Panc1 (cell line): Measurements from ENCODE around the gene FDXR. TPM values are rescaled to one million over a fixed set of nuclear protein-coding genes. Genes with fewer than 3 reads are reported as not detected.

ENCODE experiments used
- ATAC-seq: fragments of 200-7000 bp; cut with Tn5 transposase; 2 replicates; pipeline ENCODE4 v1.9.1; 2020; ENCODE audit warnings: mild to moderate bottlenecking, moderate library complexity
- BruUV-seq: library from RNA; stranded (reverse); fragments of 400-500 nt; replicated peaks from 2 replicates; lab custom pipeline; 2021; lab: Mats Ljungman, UMichigan
- CTCF ChIA-PET: fragments of 300-600 bp; sonication (Branson Sonifier 250); formaldehyde crosslinking; loops from one replicate; lab custom pipeline; 2022; ENCODE audit warnings: antibody characterized with exemption; lab: Charles Lee
- POLR2A ChIA-PET: fragments of 300-600 bp; sonication (Branson Sonifier 250); formaldehyde crosslinking; loops from one replicate; lab custom pipeline; 2022; ENCODE audit warnings: antibody characterized with exemption; lab: Charles Lee
- DNase-seq: peaks from one replicate; pipeline ENCODE4 v3.0.0-alpha.2; 2010; ENCODE audit warnings: low read depth, low spot score
- H3K27ac ChIP-seq: 2 replicates; pipeline ENCODE4 v1.5.1; 2011; ENCODE audit warnings: mild to moderate bottlenecking, low read length, inconsistent platforms
- H3K27me3 ChIP-seq: fragments of 200-500 bp; sonication (Bioruptor generic); 2 replicates; pipeline ENCODE4 v1.6.0; 2014; ENCODE audit warnings: low read length, inconsistent platforms; ENCODE audit not compliant: control insufficient read depth, insufficient read depth
- H3K36me3 ChIP-seq: fragments of 200-500 bp; sonication (Bioruptor generic); 2 replicates; pipeline ENCODE4 v1.5.1; 2014; ENCODE audit warnings: inconsistent platforms, mild to moderate bottlenecking, low read length, moderate library complexity; ENCODE audit not compliant: control insufficient read depth, insufficient read depth
- H3K4me1 ChIP-seq: 2 replicates; pipeline ENCODE4 v1.5.1; 2011; ENCODE audit warnings: inconsistent platforms, mild to moderate bottlenecking, low read length, moderate library complexity; ENCODE audit not compliant: control insufficient read depth, insufficient read depth
- H3K4me3 ChIP-seq, 2 experiments: 2 replicates each; pipeline ENCODE4 v1.5.1; 2011 to 2012; ENCODE audit warnings: low read depth in 2 of 2, low read length in 2 of 2, mild to moderate bottlenecking in 2 of 2, inconsistent platforms in 1 of 2, moderate library complexity in 1 of 2
- H3K9me3 ChIP-seq: fragments of 200-500 bp; sonication (Bioruptor generic); 2 replicates; pipeline ENCODE4 v1.5.1; 2014; ENCODE audit warnings: low read depth, mild to moderate bottlenecking, inconsistent platforms, low read length, moderate library complexity; ENCODE audit not compliant: control insufficient read depth, insufficient read depth
- CTCF ChIP-seq: fragments of 450-650 bp; IDR thresholded peaks from 2 replicates; pipeline ENCODE4 v1.5.1; 2017; ENCODE audit warnings: mild to moderate bottlenecking
- POLR2AphosphoS5 ChIP-seq: IDR thresholded peaks from 2 replicates; pipeline ENCODE4 v1.6.1; 2012; ENCODE audit warnings: mild to moderate bottlenecking, low read depth, low read length, moderate library complexity
- REST ChIP-seq, 2 experiments: IDR thresholded peaks; 2 replicates each; pipeline ENCODE4 v1.6.1; 2011 to 2012; ENCODE audit warnings: low read depth in 2 of 2, control low read depth in 1 of 2, low read length in 1 of 2, mild to moderate bottlenecking in 1 of 2, moderate library complexity in 1 of 2; ENCODE audit not compliant: insufficient read depth in 1 of 2
- SIN3A ChIP-seq: IDR thresholded peaks from 2 replicates; pipeline ENCODE4 v1.6.1; 2012; ENCODE audit warnings: low read depth, mild to moderate bottlenecking, low read length, moderate library complexity, borderline replicate concordance; ENCODE audit not compliant: insufficient read depth
- TCF7L2 ChIP-seq: IDR thresholded peaks from 2 replicates; pipeline ENCODE4 v1.6.1; 2011; ENCODE audit warnings: mild to moderate bottlenecking, low read depth, low read length, inconsistent platforms
- in situ Hi-C: cut with HindIII; loops from 2 replicates; pipeline ENCODE4 v1.10.0; 2016; ENCODE audit warnings: low sequenced_read_pairs, low pct_unique_long_range_greater_than_20kb
- intact Hi-C: fragments of 100-400 bp; cut with micrococcal nuclease; formaldehyde crosslinking; loops from one replicate; pipeline ENCODE4 v1.10.0; 2022; ENCODE audit not compliant: unreplicated experiment
- total RNA-seq: library from RNA; stranded (reverse); gene quantifications from one replicate; pipeline ENCODE4 v1.2.1, GENCODE V29; 2021; ENCODE audit not compliant: unreplicated experiment

The FDXR gene
- total RNA-seq, 1 experiment from 2014 or later: 21.8 TPM

GRCh38 chr17:74903671-74904070, 30.9 kb upstream of the FDXR start:
- ChIA-PET CTCF (no interaction called here), POLR2A (no interaction called here)
- Histone ChIP-seq H3K9me3 (no peaks in the 10 kb centered on the region), H3K27me3 (no peaks in the 10 kb centered on the region), H3K4me1 (no peaks in the 10 kb centered on the region), H3K4me3 (no peak overlapping the region), H3K36me3 (no peaks in the 10 kb centered on the region), H3K27ac (no peak overlapping the region)
- ATAC-seq (no peak), DNase-seq (no peak)
- in situ Hi-C loops: no loop called here
- TF ChIP-seq SIN3A (no peak), POLR2AphosphoS5 (no peak), CTCF (no peak), TCF7L2 (no peak), REST (IDR thresholded peaks at IDR 0.05; ENCODE audit: insufficient read depth in 1 of 2, low read depth in 2 of 2, low read length in 1 of 2) (no peak)
- intact Hi-C loops: no loop called here
- no TSS peak for BruUV-seq

- no peak for ATAC-seq
- Histone ChIP-seq H3K4me1 (no peaks in the 10 kb centered on the region), H3K27me3 (no peaks in the 10 kb centered on the region), H3K36me3 (no peaks in the 10 kb centered on the region), H3K27ac (no peak overlapping the region), H3K9me3 (no peaks in the 10 kb centered on the region), H3K4me3 (no peak overlapping the region)
- BruUV-seq: no TSS peak
- POLR2A ChIA-PET: no interaction called here
- in situ Hi-C loops (no loop called here), intact Hi-C loops (no loop called here)
- CTCF ChIA-PET: no interaction called here
- TF ChIP-seq CTCF: no peak
- no peak for TF ChIP-seq SIN3A
- TF ChIP-seq POLR2AphosphoS5: no peak
- TF ChIP-seq REST (IDR thresholded peaks at IDR 0.05; ENCODE audit: insufficient read depth in 1 of 2, low read depth in 2 of 2, low read length in 1 of 2): no peak
- no peak for TF ChIP-seq TCF7L2
- DNase-seq: no peak
Measured at GRCh38 chr17:74903034-74903433, 30.2 kb upstream of the FDXR start.
